ENCODE data around the gene SNAPIN.

GRCh38 chr1:153682730-153683129 lies 24.2 kb downstream of the SNAPIN start:
- TF ChIP-seq, protein P1, sequence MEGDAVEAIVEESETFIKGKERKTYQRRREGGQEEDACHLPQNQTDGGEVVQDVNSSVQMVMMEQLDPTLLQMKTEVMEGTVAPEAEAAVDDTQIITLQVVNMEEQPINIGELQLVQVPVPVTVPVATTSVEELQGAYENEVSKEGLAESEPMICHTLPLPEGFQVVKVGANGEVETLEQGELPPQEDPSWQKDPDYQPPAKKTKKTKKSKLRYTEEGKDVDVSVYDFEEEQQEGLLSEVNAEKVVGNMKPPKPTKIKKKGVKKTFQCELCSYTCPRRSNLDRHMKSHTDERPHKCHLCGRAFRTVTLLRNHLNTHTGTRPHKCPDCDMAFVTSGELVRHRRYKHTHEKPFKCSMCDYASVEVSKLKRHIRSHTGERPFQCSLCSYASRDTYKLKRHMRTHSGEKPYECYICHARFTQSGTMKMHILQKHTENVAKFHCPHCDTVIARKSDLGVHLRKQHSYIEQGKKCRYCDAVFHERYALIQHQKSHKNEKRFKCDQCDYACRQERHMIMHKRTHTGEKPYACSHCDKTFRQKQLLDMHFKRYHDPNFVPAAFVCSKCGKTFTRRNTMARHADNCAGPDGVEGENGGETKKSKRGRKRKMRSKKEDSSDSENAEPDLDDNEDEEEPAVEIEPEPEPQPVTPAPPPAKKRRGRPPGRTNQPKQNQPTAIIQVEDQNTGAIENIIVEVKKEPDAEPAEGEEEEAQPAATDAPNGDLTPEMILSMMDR (IDR thresholded peaks at IDR 0.05), result no peak
- TF ChIP-seq, protein P2, sequence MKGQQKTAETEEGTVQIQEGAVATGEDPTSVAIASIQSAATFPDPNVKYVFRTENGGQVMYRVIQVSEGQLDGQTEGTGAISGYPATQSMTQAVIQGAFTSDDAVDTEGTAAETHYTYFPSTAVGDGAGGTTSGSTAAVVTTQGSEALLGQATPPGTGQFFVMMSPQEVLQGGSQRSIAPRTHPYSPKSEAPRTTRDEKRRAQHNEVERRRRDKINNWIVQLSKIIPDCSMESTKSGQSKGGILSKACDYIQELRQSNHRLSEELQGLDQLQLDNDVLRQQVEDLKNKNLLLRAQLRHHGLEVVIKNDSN (CRISPR knock-in tag; IDR thresholded peaks at IDR 0.05), result no peak
- TF ChIP-seq, protein P3, sequence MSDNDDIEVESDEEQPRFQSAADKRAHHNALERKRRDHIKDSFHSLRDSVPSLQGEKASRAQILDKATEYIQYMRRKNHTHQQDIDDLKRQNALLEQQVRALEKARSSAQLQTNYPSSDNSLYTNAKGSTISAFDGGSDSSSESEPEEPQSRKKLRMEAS (CRISPR knock-in tag; IDR thresholded peaks at IDR 0.05), result no peak
- TF ChIP-seq, protein P4, sequence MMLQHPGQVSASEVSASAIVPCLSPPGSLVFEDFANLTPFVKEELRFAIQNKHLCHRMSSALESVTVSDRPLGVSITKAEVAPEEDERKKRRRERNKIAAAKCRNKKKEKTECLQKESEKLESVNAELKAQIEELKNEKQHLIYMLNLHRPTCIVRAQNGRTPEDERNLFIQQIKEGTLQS (CRISPR knock-in tag; conservative IDR thresholded peaks at IDR 0.05), result no peak
- no peak for TF ChIP-seq NR1H2 (CRISPR knock-in tag; IDR thresholded peaks at IDR 0.05)
- TF ChIP-seq ATF2 (CRISPR knock-in tag; IDR thresholded peaks at IDR 0.05; ENCODE audit: borderline replicate concordance, low read depth), result no peak
- no peak for TF ChIP-seq NR3C1 (CRISPR knock-in tag; conservative IDR thresholded peaks at IDR 0.05; ENCODE audit: low read depth)
- no peak for TF ChIP-seq KAT7 (CRISPR knock-in tag; IDR thresholded peaks at IDR 0.05; ENCODE audit: borderline replicate concordance)
- TF ChIP-seq SP1 (CRISPR knock-in tag; conservative IDR thresholded peaks at IDR 0.05), result no peak
- no peak for TF ChIP-seq IRF2 (CRISPR knock-in tag; IDR thresholded peaks at IDR 0.05; ENCODE audit: borderline replicate concordance, low read depth)
- no peak for TF ChIP-seq FOXP1 (CRISPR knock-in tag; IDR thresholded peaks at IDR 0.05; ENCODE audit: borderline replicate concordance)

All from WTC11 (cell line).